Endothelial cell of umbilical vein (primary cell): ENCODE measurements around the gene GPR162. TPM values are rescaled to one million over a fixed set of nuclear protein-coding genes. Genes with fewer than 3 reads are reported as not detected.

Experiments
- BruUV-seq: library from RNA; stranded (reverse); fragments of 400-500 nt; replicated peaks from 2 replicates; lab custom pipeline; 2021; lab: Mats Ljungman, UMichigan
- CTCF ChIA-PET: fragments of 300-600, 350-600 bp; sonication (Branson Sonifier 250); formaldehyde crosslinking; loops from one replicate; lab custom pipeline; 2021; ENCODE audit warnings: antibody characterized with exemption, inconsistent platforms; lab: Charles Lee
- POLR2A ChIA-PET: fragments of 300-600, 350-600 bp; sonication (Branson Sonifier 250); formaldehyde crosslinking; loops from one replicate; lab custom pipeline; 2021; ENCODE audit warnings: antibody characterized with exemption, inconsistent platforms; lab: Charles Lee
- DNase-seq: peaks from one replicate; pipeline ENCODE4 v3.0.0-alpha.2; 2011; ENCODE audit warnings: low read depth, low spot score
- FAIRE-seq: peaks from 2 replicates; lab custom pipeline; 2011; peaks lifted over from hg19 to GRCh38; lab: Jason Lieb, UNC
- H2AFZ ChIP-seq: 2 replicates; pipeline ENCODE4 v1.6.0; 2012; ENCODE audit warnings: low read depth, low read length, control low read depth, inconsistent platforms
- H3K27ac ChIP-seq: 2 replicates; pipeline ENCODE4 v1.5.1; 2011; ENCODE audit warnings: low read depth, mild to moderate bottlenecking, control low read depth, low read length, moderate library complexity; ENCODE audit not compliant: insufficient read depth
- H3K27me3 ChIP-seq, 2 experiments: 2 replicates each; pipeline versions ENCODE4 v1.6.0 to v1.6.1; 2011; ENCODE audit warnings: low read length in 2 of 2, mixed read lengths in 1 of 2; ENCODE audit not compliant: control insufficient read depth in 2 of 2, insufficient read depth in 2 of 2
- H3K36me3 ChIP-seq, 2 experiments: 2 replicates in 1 of 2; 3 replicates in 1 of 2; pipeline ENCODE4 v1.5.1; 2011; ENCODE audit warnings: low read length in 2 of 2, mild to moderate bottlenecking in 1 of 2, moderate library complexity in 1 of 2; ENCODE audit not compliant: control insufficient read depth in 2 of 2, insufficient read depth in 2 of 2; ENCODE audit errors: extremely low read depth in 1 of 2
- H3K4me1 ChIP-seq: 3 replicates; pipeline ENCODE4 v1.5.1; 2011; ENCODE audit warnings: mild to moderate bottlenecking, low read length; ENCODE audit not compliant: control insufficient read depth, insufficient read depth; ENCODE audit errors: extremely low read depth
- H3K4me2 ChIP-seq: 2 replicates; pipeline ENCODE4 v1.6.1; 2011; ENCODE audit warnings: low read length, control low read depth, mixed read lengths; ENCODE audit not compliant: insufficient read depth
- H3K4me3 ChIP-seq, 3 experiments: fragments of 200-600 bp in 1 of 3; sonication (generic), shearing (Covaris generic) in 1 of 3; replicated peaks in 1 of 3; 2 replicates each; pipeline ENCODE4 v1.5.1; 2011 to 2016; ENCODE audit warnings: control low read depth in 3 of 3, low read length in 3 of 3, mild to moderate bottlenecking in 2 of 3, inconsistent platforms in 1 of 3, low read depth in 1 of 3, moderate library complexity in 1 of 3; ENCODE audit not compliant: insufficient read depth in 1 of 3
- H3K79me2 ChIP-seq: 2 replicates; pipeline ENCODE4 v1.6.0; 2012; ENCODE audit warnings: low read length, inconsistent platforms; ENCODE audit not compliant: control insufficient read depth, insufficient read depth
- H3K9ac ChIP-seq: replicated peaks from 2 replicates; pipeline ENCODE3; 2011; ENCODE audit warnings: low read length, control low read depth; ENCODE audit not compliant: insufficient read depth; ENCODE audit errors: extremely low read depth
- H3K9me1 ChIP-seq: replicated peaks from 3 replicates; pipeline ENCODE4 v1.6.0; 2011; ENCODE audit warnings: mild to moderate bottlenecking, low read length; ENCODE audit not compliant: control insufficient read depth, insufficient read depth; ENCODE audit errors: extremely low read depth
- H3K9me3 ChIP-seq: replicated peaks from 2 replicates; pipeline ENCODE4 v1.5.1; 2012; ENCODE audit warnings: low read length, inconsistent platforms; ENCODE audit not compliant: control insufficient read depth, insufficient read depth
- H4K20me1 ChIP-seq: replicated peaks from 2 replicates; pipeline ENCODE3; 2011; ENCODE audit warnings: mild to moderate bottlenecking, low read length; ENCODE audit not compliant: control insufficient read depth, insufficient read depth; ENCODE audit errors: extremely low read depth
- EZH2 ChIP-seq: IDR thresholded peaks from 2 replicates; pipeline ENCODE4 v1.6.1; 2012; ENCODE audit warnings: borderline replicate concordance, low read depth, mild to moderate bottlenecking, moderate library complexity, low read length, inconsistent platforms; ENCODE audit not compliant: severe bottlenecking
- FOS ChIP-seq: IDR thresholded peaks from 2 replicates; pipeline ENCODE4 v1.6.1; 2011; ENCODE audit warnings: mild to moderate bottlenecking, low read length, moderate library complexity, borderline replicate concordance; ENCODE audit not compliant: insufficient read depth
- GATA2 ChIP-seq: IDR thresholded peaks from 2 replicates; pipeline ENCODE4 v1.7.0; 2011; ENCODE audit warnings: low read depth, mild to moderate bottlenecking, moderate library complexity, mixed read lengths, low read length; ENCODE audit not compliant: insufficient read length, insufficient read depth
- JUN ChIP-seq: IDR thresholded peaks from 2 replicates; pipeline ENCODE4 v1.6.1; 2011; ENCODE audit warnings: borderline replicate concordance, low read depth; ENCODE audit not compliant: insufficient read length, insufficient read depth
- MYC ChIP-seq: IDR thresholded peaks from one replicate; pipeline ENCODE4 v1.6.1; 2011; ENCODE audit warnings: mild to moderate bottlenecking, low read depth, low read length
- POLR2A ChIP-seq: IDR thresholded peaks from 2 replicates; pipeline ENCODE4 v1.6.1; 2012; ENCODE audit warnings: low read depth, mild to moderate bottlenecking, control low read depth, low read length
- POLR2AphosphoS5 ChIP-seq: IDR thresholded peaks from 2 replicates; pipeline ENCODE4 v1.6.1; 2012; ENCODE audit warnings: low read depth, mild to moderate bottlenecking, control low read depth, low read length, moderate library complexity; ENCODE audit not compliant: insufficient read depth
- dilution Hi-C: fragments of 300-500 bp; cut with MboI; formaldehyde crosslinking; loops from one replicate; pipeline ENCODE4 v1.15.0; 2019; ENCODE audit warnings: low sequenced_read_pairs; ENCODE audit not compliant: extremely low pct_ligation_motif_present
- intact Hi-C: fragments of 100-400 bp; cut with micrococcal nuclease; formaldehyde crosslinking; loops from one replicate; pipeline ENCODE4 v1.10.0; 2022
- polyA plus RNA-seq, 4 experiments: library from polyadenylated mRNA; depleted of rRNA in 3 of 4; stranded (reverse) in 3 of 4; unstranded in 1 of 4; fragments of >200 nt; gene quantifications; 2 replicates each; pipeline versions ENCODE4 v1.2.1 to v1.2.3, GENCODE V29; 2011 to 2012; ENCODE audit warnings: missing spikeins in 1 of 4
- total RNA-seq: library from RNA; stranded (reverse); gene quantifications from 2 replicates; pipeline ENCODE4 v1.2.3, GENCODE V29; 2021
- TF ChIP-seq, protein P1 (sequence below), 2 donors: IDR thresholded peaks; 1 replicate in 1 of 2; 2 replicates in 1 of 2; pipeline ENCODE4 v1.5.1; 2011; ENCODE audit warnings: low read length in 2 of 2, mild to moderate bottlenecking in 2 of 2, moderate library complexity in 2 of 2, control low read depth in 1 of 2, inconsistent platforms in 1 of 2, low read depth in 1 of 2; ENCODE audit not compliant: insufficient read depth in 1 of 2; ENCODE audit errors: extremely low read depth in 1 of 2
- TF ChIP-seq, protein P2 (sequence below): IDR thresholded peaks from 2 replicates; pipeline ENCODE4 v1.6.1; 2011; ENCODE audit not compliant: insufficient read depth, insufficient read length

The GPR162 gene
- total and polyA plus RNA-seq, 2 donors (not counting 3 experiments of a cell fraction or from before 2014, with no cell fraction given) = 9.7 to 13.7 TPM

DNA sequence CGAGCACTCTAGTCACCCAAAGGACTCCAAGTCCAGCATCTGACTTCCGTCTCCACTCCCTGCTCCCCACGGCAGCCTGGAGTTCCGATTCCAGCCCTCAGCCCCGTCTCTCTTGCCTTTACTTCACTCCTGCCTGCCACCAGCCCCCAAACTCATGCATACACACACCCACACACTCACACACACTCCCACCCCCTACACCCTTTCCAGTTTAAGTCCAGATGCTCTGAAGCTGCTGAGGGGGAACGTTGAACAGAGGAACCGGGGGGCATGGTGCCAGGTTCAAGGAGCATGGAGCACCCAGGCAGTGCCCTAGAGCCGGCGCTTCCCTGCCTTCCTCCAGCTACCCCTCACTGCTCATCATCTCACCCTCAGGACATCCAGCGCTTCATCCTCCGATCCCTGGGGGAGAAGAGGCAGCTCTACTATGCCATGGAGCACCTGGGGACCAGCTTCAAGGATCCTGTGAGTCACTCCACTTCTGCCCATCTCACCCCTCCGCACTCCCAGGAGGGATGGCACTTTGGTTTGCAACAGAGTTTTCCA lies 9.9 kb downstream of the GPR162 start:
- Histone ChIP-seq H3K27ac (no peak overlapping the region), H3K9me3 (no peaks in the 10 kb centered on the region), H2AFZ (no peak overlapping the region), H3K27me3 (no peaks in the 10 kb centered on the region), H3K4me2 (no peak overlapping the region), H3K36me3 (peaks cover 0 to 21% of the 10 kb centered on the region in 2 experiments), H3K9ac (no peak overlapping the region), H3K9me1 (no peaks in the 10 kb centered on the region), H3K79me2 (peaks cover 25% of the 10 kb centered on the region), H3K4me3 (no peak overlapping the region), H3K4me1 (peaks cover 13% of the 10 kb centered on the region), H4K20me1 (no peaks in the 10 kb centered on the region)
- BruUV-seq = no TSS peak
- FAIRE-seq (no peak), DNase-seq (no peak)
- POLR2A ChIA-PET = no interaction called here
- dilution Hi-C loops (no loop called here), intact Hi-C loops (no loop called here)
- CTCF ChIA-PET = interaction anchor here (12.0 kb wide), 1 partner anchor 78 kb away, joined by 148 read pairs; the partner anchor contains the start of gene MLF2
- TF ChIP-seq EZH2 (no peak), GATA2 (no peak), FOS (no peak), POLR2A (no peak), POLR2AphosphoS5 (no peak), MYC (no peak), JUN (no peak)
- TF ChIP-seq, protein P1, sequence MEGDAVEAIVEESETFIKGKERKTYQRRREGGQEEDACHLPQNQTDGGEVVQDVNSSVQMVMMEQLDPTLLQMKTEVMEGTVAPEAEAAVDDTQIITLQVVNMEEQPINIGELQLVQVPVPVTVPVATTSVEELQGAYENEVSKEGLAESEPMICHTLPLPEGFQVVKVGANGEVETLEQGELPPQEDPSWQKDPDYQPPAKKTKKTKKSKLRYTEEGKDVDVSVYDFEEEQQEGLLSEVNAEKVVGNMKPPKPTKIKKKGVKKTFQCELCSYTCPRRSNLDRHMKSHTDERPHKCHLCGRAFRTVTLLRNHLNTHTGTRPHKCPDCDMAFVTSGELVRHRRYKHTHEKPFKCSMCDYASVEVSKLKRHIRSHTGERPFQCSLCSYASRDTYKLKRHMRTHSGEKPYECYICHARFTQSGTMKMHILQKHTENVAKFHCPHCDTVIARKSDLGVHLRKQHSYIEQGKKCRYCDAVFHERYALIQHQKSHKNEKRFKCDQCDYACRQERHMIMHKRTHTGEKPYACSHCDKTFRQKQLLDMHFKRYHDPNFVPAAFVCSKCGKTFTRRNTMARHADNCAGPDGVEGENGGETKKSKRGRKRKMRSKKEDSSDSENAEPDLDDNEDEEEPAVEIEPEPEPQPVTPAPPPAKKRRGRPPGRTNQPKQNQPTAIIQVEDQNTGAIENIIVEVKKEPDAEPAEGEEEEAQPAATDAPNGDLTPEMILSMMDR (IDR thresholded peaks at IDR 0.05; ENCODE audit: extremely low read depth in 1 of 2, insufficient read depth in 1 of 2, low read depth in 1 of 2, low read length in 2 of 2) = no peak
- TF ChIP-seq, protein P2, sequence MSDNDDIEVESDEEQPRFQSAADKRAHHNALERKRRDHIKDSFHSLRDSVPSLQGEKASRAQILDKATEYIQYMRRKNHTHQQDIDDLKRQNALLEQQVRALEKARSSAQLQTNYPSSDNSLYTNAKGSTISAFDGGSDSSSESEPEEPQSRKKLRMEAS = no peak
